Measurements from ENCODE around the gene UVRAG.
"Not testable (repeated sequence)": the region's sequence is repeated elsewhere in the genome, so short reads cannot be mapped to it uniquely, and the experiment has no call there.

DNA sequence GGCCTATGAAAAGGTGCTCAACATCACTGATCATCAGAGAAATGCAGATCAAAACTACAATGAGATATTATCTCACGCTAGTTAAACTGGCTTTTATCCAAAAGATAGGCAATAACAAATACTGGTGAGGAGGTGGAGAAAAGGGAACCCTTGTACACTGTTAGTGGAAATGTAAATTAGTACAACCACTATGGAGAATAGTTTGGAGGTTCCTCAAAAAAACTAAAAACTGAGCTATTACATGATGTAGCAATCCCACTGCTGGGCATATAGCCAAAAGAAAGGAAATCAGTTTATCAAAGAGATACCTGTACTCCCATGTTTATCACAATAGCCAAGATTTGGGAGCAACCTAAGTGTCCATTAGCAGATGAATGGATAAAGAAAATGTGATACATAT lies 118.7 kb downstream of the UVRAG start:
- TF ChIP-seq POLR2AphosphoS5 (IDR thresholded peaks at IDR 0.05; ENCODE audit: low read depth, low read length); POLR2A (IDR thresholded peaks at IDR 0.05; ENCODE audit: low read depth, low read length); PAX5 (IDR thresholded peaks at IDR 0.05; ENCODE audit: insufficient read depth, low read length, severe bottlenecking): not testable (repeated sequence)

All from GM12891 (cell line).